ENCODE data around the gene MAMDC4.
"Not testable (repeated sequence)": the region's sequence is repeated elsewhere in the genome, so short reads cannot be mapped to it uniquely, and the experiment has no call there.

MAMDC4 gene

DNA sequence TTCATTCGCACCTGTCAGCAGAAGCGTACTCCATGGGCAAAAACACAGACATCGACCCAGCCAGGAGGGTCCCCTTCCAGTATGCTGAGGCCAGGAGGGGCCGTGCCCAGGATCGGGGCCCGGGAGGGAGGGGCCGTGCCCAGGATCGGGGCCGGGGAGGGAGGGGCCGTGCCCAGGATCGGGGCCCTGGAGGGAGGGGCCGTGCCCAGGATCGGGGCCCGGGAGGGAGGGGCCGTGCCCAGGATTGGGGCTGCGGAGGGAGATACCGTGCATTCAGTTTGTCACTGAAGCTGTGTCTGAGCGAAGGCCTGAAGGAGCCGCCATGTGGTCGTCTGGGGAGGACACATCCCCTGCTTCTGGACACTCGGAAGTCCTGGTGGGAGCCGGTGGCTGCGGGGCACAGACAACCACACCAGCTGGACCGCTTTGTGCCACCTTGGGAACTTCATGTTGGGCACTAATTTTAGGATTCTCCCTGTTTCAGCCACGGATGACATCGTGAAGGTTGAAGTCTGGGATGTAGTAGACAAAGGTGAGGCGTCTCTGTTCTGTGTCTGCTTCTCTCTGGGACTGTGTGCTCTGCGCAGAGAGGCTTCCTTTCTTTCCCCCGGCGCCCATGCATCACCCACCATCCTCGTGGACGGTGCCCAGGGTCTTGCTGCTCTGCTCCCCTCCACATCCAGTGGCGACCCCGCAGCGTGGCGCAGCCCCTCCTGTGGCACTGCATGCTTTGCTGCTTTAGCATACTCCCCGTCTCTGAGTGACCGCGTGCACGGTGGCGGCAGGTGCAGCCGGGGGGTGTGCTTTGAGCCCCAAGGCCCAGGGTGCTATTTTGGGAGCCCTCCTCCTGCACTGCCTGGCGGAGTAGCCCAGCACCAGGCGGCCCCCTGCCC is 26.6 kb upstream of the MAMDC4 start:
- DNase-seq = no peak

DNA sequence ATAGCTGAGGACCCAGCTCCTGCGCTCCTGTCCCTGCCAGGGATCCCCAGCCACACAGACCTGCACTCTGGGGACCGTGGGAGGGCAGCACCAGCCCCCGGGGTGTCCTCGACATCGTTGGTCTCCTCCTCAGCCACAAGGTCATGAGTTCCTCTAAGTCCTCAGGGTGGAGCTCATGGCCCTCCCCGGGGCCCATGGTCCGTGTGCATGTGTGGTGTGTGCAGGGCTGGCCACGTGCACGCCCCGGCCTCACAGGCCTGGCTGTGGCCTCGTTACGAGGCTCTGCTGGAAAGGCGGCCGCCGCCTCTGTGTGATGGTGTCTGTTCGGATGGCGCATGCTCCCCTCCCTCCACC is 26.0 kb upstream of the MAMDC4 start:
- DNase-seq = no peak

GRCh38 chr9:136826703-136827582 is 25.2 kb upstream of the MAMDC4 start:
- DNase-seq = no peak

DNA sequence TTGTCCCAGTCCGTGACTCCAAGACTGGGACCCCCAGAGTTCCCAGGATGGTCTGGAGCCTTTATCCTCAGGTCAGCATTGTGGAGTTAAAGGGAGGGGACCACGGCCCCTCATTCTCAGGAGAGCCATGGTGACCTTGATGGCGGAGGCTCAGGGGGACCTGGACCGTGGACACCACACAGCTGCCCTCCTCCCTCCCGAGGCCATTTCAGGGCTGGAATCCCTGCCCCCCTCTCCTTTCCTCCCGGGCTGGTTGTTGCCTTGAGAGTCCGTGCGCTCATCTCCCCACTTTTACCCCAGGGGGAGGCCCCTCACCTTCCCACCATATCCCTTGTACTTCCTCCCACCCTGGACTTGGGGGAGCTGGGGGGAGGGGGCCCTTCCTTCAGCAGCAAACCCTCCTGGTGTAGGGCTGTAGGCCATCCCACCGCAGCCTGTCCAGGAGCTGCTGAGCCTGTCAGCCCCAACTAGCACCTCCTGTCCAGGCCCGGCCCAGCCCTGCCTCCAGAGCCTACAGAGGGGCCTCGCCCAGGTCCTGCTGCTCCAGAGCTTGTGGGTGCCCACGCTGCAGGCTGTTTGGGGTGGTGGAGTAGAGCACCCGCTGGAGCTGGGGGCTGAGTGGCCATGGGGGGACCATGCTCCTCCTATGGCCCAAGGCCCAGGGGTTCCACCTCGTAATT is 24.2 kb upstream of the MAMDC4 start:
- no peak for DNase-seq

DNA sequence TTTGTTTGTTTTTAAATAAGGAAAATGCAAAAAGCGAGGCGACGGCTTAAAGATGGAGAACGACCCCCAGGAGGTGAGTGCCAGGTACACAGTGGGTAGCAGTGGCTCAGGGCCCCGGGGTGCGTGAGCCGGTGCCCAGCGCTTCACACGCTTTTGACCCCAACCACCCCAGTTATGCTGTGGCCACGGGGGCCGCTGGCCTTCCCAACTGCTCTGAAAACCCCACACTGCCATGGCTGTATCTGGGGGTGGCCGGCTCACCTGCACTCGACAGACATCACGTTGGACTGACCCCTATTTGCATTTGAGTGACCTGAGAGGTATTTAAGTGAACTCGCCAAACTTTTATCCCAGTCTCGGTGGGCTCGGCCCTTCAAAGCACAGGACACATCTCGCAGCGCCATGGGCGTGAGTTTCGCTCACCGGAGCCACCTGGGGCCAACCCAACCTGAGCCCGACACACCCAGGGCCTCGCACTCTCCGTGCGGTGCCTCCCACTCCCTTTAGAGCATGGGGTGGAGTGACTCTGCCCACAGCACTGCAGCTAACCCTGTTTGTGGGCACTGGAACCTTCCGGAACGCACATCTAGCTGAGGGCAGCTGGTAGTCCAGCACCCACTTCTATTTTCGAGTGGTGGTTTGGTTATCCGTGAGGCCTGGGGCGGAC is 23.5 kb upstream of the MAMDC4 start:
- DNase-seq = no peak

DNA sequence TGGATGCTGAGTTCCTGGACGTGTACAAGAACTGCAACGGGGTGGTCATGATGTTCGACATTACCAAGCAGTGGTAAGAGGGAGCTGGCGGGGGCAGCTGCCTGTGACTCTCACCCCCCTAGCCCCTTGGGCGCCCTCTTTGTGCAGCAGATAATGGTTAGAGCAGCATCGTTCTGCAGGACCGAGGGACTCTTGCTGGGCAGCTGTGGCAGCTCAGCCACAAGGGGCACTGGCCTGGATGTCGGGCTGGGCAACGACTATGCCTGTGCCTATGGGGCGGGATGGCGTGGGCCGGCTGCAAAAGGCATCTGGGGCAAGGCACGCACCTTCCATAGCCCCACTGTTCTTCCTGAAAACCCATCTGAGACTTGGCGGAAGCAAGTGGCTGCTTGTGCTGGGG is 22.7 kb upstream of the MAMDC4 start:
- no peak for DNase-seq

GRCh38 chr9:136829981-136830885 is 21.9 kb upstream of the MAMDC4 start:
- DNase-seq = no peak

DNA sequence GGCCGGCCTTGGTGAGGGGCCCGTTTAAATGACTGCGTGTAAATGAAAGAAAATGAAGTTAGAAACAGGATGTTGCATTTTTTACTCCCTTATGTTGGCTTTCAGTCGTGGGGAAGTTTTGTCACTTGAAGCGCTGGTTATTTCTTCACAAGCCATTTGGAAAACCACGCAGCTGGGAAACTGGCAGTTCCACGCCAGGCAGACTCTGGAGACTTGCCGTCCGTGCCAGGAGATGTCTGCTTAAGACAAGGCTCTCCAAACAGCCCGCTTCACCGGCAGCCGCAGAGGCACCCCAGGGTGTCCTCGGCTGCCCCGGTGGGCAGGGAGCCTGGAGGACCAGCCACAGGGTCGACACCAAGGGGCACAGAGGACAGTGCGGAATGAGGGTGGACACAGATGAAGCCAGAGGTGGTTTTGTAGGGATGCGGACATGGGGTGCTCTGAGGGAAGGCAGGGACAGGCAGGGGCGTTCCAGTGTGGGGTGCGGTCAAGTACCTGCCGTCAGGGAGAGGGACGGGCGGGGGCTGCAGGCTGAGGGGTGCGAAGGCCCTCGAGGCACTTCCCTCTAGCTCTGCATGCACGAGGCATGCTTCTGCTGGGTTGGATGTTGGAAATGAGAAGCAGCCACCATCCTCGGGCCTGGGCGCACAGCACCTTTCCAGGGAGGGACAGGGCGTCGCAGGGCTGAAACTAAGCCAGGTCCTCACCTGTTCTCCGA is 21.0 kb upstream of the MAMDC4 start:
- no peak for DNase-seq

DNA sequence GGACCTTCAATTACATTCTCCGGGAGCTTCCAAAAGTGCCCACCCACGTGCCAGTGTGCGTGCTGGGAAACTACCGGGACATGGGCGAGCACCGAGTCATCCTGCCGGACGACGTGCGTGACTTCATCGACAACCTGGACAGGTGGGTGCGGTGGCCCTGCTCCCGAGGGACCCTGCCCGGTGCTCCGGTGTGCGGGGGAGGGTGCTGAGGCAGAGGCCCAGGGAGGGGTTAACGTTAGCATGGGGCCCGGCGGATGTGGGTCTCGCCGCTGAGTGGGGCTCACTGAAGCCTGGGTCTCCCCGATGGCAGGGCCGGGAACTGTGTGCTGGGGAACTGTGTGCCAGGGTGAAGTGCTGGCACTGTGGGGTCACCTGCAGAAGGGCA is 20.4 kb upstream of the MAMDC4 start:
- no peak for DNase-seq

DNA sequence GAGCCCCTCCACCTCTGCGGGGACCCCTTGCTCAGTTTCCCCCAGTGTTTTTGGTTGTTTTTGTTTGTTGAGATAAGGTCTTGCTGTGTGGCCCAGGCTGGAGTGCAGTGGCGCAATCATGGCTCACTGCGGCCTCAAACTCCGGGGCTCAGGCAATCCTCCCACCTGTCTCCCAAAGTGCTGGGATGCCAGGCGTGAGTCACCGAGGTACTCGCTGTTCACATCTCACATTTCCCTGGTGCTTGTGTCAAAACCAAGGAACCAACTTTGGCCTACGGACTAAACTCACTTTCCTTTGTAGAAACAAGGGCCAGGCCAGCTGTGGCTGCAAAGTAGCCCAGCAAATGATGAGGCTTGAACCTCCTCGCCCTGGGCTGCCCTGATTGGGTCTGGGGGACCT is 19.6 kb upstream of the MAMDC4 start:
- no peak for DNase-seq

- DNase-seq = not testable (repeated sequence)
Measured at GRCh38 chr9:136833381-136834048, 18.6 kb upstream of the MAMDC4 start.

DNA sequence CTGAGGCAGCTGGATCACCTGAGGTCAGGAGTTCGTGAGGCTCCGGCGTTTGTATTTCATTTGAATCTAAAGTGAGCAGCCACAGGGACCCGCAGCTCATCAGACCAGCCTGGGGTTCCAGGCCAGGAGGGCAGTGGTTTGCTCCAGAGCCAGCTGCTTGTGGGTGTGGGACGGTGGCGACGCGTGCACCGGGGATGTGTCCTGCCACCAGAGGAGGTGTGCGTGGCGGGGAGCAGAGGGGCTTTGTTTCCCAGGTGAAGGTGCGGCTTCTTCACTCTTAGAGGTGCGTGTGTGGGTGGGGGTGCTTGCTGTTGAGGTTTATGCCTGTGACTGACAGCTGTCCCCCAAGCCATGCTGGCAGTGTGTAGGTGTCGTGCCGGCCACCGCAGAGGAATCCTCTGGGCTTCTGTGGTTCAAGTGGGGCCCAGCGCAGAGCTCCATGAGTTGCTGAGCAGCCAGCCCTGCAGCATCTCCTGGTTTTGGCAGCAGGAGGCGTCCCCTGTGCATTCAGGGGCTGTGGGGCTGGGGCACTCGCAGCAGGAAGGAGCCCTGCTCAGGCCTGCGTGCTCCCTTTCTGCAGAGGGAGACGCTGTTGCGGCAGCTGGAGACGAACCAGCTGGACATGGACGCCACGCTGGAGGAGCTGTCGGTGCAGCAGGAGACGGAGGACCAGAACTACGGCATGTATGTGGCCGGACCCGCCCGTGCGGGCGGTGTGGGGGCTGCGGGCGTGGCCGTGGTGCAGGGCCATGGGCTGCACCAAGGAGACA is 16.8 kb upstream of the MAMDC4 start:
- no peak for DNase-seq

DNA sequence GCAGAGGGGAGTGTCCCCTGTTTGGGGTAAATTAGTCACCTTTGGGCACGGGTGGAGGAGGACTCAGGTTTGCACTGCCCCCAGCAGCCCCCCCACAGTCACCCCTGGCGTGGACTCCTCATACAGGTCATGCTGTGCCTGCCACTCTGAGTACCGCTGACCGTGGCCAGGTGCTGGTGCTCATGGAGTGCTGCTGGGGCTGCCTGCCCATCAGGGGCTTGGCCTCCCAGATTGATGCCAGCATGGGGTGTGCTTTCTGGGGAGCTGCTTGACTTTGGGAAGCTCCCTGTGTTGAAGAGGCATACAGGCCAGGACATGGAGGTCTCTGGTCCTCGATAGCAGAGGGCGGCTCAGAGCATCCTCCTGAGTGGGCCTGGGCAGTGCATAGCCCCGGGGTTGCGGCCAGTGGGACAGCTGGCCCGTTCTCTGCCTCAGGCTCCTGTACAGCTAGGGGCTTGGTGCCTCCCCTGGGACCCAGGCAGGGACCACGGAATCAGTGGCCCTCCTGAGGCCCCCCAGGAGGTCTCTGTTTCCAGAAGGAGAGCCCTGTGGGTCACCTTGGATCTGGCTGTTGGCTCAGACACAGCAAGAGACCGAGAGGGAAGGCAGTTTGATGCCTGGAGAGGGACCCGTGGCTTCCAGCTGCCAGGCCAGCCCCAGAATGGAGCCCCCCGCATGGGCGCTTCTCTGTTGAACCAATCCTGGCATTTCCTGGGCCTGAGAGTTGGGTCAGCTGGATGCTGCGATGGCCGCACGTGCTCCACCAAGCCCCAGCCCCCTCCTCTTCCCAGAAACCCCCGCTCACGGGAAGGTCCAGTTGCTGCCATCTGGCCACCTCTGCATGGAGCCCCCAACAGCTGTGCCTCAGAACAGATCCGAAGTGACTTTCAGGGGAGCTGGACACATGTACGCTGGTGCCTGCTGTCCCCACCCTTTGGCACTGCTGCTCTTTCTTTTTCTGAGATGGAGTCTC is 15.9 kb upstream of the MAMDC4 start:
- no peak for DNase-seq

GRCh38 chr9:136837146-136837855 is 14.8 kb upstream of the MAMDC4 start:
- no peak for DNase-seq

GRCh38 chr9:136837856-136838277 is 14.3 kb upstream of the MAMDC4 start:
- not testable (repeated sequence) for DNase-seq

GRCh38 chr9:136838314-136839228 is 13.6 kb upstream of the MAMDC4 start:
- DNase-seq = no peak

Data from fibroblast of skin of abdomen (primary cell).